ENCODE results near the gene PLXNA3.
A peak's percentile ranks its signal among the peaks of the same experiment; 100 is the strongest.

Gene PLXNA3

DNA sequence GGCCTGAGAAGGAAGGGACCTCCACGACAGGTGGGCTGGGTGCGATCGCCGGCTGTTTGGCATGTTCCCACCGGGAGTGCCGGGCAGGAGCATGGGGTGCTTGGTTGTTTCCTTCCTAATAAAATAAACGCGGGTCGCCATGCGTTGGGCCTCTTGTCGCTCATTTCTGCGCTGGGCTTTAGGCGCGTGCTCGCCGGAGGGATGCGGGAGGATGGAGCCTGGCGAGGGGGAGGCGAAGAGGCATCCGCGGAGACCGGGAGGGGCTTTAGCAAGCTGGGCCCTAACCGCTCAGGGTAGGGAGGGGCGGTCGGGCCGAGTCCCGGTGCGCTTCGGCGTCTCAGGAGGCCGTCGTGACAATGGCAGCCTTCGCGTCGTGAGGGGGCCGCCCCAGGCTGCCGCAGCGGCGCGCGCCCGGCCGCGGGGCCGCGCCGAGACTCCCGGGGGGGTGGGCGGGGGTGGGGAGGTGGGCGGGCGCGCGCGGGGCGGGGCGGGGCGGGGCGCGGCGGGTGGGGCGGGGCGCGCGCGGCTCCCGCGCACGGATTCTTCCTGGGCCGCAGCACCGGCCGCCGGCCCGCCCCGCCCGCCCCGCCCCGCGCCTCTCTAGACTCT lies 21.6 kb upstream of the PLXNA3 start:
- DNase-seq, result no peak

DNA sequence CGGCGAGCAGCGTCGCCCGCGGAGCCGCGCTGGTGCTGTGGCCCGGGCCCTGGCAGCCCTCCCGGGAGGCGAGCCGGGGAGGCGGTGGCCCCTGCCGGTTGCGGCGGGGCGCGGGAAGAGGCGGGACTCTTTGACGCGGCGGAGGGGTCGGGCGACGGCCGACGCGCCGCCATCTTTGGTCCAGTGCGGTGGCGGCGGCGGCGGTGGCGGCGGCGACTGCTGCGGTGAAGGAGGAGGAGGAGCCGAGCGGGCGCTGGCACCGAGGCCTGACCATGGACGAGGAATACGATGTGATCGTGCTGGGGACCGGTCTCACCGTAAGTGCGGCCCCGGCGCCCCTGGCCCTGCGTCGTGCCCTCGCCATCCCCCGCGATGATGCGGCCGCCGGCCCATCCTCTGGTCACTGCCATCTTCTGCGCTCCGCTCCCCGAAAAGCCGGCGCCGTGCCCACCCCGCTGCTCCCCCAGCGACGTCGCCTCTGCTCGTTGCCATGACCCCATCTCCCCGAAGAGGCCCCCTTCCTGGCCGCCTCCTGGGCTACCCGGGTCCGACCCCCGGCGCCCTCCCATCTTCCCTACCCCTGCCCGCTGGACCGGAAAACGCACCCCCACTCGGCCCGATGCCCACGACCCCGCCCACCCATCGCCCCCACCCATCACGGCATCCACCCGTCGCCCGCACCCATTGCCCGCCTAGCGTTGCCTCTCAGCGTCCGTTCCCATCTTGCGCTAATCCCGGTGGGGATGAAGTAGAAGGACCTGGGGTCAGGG lies 20.9 kb upstream of the PLXNA3 start, which contains the start of gene GDI1:
Gene GDI1, plus strand, starts transcription at position 172 of the 770 bp plus-strand sequence. Its CDS starts 101 bp downstream, at position 273.
- no peak for DNase-seq

DNA sequence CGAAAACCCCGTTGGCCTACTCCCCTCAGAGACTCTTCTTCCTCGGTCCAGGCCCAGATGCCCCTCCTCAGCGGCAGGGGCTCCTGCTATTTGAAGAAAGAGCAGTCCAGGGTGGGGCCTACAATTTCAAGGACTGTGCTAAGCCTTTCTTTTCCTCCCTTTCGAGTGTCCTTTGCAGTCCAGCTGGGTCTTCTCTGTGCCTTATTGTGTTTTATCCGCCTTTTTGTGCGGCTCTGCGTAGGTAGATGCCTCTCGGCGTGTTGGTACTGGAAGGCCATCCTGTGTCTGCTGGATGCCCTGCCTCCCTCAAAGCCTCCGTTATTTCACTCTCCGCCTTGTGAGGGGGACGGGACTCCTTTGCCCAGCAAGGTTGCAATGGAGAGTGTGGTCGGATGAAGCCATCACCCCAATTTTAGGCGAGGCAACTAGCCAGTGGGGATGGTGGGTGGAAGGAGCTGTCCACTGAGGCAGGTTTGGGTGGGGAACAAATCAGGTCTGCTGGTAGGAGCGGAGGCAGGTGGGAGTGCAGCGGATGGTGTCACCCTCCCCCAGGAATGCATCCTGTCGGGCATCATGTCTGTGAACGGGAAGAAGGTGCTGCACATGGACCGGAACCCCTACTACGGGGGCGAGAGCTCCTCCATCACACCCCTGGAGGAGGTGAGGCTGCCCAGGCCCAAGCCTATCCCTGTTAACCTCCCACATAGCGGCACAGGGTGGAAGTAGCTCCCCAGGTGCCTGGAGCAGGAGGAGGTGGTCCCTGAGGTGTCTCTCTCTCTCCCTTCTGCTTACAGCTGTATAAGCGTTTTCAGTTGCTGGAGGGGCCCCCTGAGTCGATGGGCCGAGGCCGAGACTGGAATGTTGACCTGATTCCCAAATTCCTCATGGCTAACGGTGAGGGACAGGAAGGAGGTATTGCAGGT lies 19.8 kb upstream of the PLXNA3 start:
- DNase-seq, result no peak

DNA sequence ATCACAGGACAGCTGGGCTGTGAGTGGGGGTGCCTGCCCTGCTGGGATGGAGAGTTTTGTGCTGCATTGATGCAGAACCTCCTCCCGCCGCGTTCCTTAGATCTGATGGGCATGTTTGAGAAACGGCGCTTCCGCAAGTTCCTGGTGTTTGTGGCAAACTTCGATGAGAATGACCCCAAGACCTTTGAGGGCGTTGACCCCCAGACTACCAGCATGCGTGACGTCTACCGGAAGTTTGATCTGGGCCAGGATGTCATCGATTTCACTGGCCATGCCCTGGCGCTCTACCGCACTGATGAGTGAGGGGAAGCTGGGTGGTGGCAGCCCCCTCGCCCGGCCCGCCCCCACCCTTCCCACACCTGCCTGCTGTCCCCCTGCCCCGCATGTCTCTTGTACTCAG lies 18.2 kb upstream of the PLXNA3 start:
- no peak for DNase-seq

DNA sequence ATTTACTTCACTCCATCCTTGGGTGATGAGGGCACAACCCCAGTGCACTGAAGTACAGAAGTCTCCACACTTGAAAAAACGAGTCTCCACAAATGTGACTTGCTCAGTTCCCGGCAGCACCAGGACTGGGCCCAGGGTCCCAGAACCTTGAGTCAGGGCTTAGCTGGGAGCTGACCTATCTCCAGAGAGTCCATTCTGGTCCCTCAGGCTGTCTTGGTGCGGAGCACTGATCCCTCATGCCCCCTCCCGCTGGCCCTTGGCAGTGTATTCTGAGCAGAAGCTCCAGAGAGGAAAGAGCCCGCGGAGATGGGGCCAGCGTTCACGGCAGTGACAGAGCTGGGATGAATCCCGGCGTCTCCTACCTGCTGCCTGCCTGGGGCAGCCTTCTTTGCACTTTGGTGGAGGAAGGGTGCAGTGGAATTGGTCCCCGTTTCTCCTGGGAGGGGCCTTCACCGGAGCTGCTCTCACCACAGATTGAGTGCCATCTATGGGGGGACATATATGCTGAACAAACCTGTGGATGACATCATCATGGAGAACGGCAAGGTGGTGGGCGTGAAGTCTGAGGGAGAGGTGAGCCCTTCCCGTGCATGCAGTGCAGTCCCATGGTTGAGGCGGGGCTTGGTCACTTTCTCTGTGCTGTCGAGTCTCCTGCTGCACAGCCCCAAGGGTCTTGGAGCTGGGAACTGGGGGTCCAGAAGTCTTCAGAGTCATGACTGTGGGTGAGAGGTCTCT lies 17.3 kb upstream of the PLXNA3 start:
- no peak for DNase-seq

DNA sequence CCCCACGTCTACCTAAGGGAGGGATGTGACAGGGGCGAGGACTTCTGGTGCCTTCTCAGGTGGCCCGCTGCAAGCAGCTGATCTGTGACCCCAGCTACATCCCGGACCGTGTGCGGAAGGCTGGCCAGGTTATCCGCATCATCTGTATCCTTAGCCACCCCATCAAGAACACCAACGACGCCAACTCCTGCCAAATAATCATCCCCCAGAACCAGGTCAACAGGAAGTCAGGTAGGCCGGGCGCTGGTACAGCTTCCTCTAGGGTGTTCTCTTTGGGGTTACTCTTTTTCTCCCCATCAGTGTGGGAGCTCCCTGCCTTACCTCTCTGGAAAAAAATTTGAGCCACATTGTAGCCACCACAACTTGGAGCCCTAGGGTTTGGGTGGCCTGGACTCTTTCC lies 16.5 kb upstream of the PLXNA3 start:
- no peak for DNase-seq

DNA sequence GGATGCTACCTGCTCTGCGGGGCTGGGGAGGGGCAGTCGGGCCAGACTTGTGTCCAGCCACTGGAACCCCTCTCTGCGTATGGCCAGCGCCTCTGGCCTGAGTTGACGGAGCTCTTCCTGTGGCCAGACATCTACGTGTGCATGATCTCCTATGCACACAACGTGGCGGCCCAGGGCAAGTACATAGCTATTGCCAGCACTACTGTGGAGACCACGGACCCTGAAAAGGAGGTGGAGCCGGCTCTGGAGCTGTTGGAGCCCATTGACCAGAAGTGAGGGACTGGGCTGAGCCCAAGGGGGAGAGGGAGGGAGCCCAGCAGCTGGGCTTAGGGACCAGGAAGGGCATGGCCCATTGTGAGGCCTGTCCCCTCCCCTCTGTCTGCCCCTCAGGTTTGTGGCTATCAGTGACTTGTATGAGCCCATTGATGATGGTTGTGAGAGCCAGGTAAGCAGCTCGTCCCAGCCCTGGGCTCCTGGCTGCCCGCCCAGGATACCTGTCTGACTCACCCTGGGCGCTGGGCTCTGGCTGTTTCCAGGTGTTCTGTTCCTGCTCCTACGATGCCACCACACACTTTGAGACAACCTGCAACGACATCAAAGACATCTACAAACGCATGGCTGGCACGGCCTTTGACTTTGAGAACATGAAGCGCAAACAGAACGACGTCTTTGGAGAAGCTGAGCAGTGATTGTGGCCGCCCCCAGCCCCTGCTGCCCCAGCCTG lies 15.9 kb upstream of the PLXNA3 start:
- no peak for DNase-seq

DNA sequence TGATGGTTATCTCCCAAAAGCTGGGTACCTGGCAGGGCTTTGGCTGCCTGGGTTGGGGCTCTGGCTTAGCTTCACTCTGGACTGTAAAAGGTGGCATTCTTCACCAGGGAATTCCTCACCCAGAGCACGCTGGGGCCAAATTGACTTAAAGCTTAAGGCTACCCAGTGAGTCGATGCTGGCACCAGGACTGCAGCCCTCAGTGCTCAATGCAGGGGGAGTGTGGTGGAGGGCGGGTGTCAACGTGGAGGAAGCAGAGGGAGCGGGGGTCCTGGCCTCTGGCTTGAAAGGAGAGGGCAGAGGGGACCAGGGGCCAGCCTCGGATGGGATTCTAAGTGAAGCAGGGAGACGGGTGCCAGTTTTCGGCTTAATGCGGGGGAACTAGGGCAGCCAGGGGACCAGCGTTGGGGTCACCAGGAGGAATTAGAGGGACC lies 14.6 kb upstream of the PLXNA3 start:
- DNase-seq, result no peak

DNA sequence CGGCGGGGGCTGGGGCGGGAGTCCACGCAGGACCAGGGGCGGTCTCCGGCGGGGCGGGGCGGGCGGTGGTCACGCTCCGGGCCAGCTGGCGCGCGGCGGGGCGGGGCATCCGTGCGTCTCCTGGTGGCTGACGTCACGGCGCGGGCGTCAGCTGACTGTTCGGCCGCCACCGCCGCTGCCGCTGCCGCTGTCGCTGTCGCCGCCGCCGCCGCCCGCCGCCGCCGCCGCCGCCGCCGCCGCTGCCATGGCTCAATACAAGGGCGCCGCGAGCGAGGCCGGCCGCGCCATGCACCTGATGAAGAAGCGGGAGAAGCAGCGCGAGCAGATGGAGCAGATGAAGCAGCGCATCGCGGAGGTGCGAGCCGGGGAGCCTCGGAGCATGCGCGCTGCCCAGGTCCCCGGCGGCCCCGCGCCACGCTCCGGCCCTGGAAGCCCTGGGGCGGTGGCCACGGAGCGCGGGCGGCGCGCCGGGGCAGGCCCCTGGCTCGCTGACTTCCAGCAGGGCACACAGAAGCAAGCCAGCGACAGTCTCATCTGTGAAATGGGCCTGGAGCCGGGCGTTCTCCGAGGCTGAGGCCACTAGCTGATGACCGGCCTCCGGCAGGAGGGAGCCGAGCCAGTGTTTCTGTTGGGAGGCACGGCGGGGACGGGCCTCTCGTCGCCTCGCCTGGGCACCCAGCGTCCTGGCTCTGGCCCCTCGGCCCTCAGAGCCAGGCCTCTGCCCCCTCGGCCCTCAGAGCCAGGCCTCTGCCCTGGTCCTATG lies 13.9 kb upstream of the PLXNA3 start, which contains the start of gene FAM50A:
Gene FAM50A, plus strand, starts transcription at position 150 of the 763 bp plus-strand sequence. Its CDS starts 95 bp downstream, at position 245.
- peak; percentile 45 for DNase-seq

DNA sequence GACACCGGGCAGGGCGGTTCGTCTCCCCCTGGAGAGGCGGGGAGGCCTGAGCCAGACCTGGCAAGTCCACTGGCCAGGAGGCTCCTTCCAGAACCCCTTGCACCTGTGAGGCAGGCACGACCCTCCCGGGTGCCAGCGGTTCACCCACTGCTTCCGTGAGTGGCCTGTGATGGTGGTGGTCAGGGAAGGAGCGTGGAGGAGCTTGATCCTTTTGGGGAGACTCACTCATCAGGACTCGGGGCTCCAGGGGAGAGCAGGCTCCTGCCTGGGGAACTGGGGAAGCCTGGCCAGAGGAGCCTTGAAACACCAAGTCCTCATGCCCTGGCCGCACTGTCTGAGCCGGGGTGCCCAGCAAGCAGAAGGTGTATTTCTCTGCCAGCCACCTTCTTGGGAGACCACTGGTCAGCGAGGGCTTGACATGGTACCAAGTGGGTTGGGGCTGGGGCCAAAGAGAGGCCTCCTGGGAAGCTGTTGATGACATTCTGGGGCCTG lies 13.3 kb upstream of the PLXNA3 start:
- DNase-seq, result no peak

DNA sequence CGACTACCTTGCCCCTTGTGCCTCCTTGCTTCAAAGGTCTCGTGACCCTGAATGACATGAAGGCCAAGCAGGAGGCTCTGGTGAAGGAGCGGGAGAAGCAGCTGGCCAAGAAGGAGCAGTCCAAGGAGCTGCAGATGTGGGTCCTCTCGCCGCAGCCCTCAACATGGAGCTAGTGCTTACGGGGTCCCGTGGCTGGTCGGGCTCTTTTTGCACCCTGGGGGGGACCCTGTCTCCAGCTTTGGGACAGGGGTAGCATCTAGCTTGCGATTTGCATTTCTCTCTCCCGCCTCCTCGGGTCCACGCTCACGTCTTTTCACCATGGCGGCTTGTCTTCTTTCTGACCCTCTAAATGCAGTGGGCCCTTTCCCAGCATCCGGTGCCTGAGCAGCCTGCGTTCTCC lies 12.3 kb upstream of the PLXNA3 start:
- DNase-seq, result no peak

DNA sequence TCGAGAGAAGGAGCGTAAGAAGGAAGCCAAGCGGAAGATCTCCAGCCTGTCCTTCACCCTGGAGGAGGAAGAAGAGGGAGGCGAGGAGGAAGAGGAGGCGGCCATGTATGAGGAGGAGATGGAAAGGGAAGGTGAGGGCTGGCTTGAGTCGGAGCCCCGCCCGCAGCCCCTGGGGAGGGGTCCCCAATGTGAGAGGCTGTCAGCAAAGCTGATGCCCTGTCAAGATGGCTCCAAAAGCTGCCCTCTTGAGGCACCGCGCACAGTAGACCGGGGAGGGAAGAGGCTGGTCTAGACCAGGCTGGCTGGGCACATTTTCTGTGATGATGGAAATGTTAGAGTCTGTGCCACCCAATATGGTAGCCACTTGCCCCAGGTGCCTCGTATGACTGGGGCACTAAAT lies 11.7 kb upstream of the PLXNA3 start:
- no peak for DNase-seq

DNA sequence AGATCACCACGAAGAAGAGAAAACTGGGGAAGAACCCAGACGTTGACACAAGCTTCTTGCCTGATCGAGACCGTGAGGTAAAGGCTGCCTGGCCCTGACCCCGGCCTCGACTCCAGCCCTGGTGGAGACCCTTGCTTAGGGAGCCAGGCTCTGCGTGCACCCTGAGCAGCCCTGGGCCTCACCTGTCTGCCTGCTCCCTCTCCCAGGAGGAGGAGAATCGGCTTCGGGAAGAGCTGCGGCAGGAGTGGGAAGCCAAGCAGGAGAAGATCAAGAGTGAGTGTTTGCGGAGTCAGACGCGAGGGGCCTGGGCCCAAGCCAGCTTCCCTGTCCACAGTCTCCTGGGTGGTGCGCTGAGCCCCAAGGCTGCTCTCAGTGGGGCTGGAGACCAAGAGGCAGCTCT lies 9.6 kb upstream of the PLXNA3 start:
- DNase-seq, result no peak

DNA sequence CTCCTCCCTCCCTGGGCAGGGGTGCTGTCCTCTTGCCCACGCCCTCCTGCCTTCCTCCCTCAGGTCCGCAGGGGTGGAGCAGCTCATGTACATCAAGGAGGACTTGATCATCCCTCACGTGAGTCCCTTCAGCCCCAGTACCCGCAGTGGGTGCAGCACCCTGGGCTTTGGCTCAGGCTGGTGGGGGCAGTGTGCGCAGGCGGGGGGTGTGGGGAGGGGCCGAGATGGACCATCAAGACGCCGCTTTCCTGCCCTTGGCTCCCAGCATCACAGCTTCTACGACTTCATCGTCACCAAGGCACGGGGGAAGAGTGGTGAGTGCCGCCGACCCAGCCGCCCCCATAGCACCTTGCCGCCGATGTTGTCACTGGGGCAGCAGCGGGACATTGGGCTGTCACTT lies 8.5 kb upstream of the PLXNA3 start:
- no peak for DNase-seq

DNA sequence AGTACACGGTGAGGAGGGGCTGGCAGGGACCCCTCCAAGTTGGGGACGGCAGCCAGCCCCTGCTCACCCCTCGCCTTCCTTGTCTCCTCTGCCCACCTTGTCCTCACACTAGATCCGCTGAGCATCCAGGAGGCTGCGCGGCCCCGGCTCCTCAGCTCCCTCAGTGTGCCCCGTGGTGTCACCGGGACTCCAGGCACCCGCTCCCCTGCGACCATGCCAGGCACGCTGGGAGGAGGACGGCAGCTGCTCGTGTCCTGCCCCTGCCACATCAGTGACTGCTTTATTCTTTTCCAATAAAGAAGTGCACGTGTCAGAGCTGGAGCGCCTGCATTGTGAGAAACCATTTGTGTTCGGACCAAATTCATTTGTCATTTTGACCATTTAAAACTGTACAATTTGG lies 7.8 kb upstream of the PLXNA3 start:
- DNase-seq, result no peak

DNA sequence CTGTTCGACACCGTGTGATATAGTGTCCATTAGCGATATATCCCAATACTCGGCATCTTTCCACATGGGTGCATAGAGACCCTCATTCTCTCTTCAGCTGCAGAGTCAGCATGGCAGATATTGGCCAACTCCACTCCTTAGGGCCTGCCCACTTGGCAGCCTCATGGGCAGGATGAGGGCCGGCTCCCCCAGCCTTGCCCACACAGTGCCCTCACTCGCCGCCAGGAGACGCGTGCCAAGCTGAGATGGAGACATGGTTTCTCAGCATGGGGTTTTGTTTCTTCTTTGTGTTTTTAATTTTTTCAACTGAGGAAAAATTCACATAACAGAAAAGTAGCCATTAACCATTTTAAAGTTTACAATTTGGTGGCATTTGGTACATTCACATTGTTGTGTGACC lies 5.3 kb upstream of the PLXNA3 start:
- DNase-seq, result no peak

DNA sequence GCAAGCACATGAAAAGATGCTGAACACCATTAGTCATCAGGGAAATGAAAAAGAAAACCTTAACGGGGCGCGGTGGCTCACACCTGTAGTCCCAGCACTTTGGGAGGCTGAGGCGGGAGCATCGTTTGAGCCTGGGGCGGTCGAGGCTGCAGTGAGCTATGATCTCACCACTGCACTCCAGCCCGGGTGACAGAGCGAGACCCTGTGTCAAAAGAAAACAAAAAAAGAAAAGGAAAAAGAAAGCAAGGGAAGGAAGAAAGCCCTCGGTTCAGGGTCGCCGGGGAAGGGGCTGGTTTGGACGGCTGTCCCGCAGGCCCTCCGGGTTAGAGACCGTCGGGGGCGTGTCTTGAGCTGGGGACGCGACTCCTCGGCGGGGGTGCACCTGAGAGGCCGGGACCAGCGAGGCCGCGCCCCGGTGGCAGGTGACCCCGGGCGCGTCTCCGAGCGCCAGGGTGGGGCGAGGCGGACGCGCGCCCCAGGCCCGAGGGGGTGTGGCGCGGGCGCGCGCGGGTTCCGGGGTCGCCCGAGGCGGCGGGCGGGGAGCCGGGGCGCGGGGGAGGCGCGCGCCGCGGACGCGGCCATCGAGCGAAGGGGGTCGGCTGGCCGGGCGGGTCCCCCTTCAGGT lies 478 bp upstream of the PLXNA3 start:
- DNase-seq, result no peak

DNA sequence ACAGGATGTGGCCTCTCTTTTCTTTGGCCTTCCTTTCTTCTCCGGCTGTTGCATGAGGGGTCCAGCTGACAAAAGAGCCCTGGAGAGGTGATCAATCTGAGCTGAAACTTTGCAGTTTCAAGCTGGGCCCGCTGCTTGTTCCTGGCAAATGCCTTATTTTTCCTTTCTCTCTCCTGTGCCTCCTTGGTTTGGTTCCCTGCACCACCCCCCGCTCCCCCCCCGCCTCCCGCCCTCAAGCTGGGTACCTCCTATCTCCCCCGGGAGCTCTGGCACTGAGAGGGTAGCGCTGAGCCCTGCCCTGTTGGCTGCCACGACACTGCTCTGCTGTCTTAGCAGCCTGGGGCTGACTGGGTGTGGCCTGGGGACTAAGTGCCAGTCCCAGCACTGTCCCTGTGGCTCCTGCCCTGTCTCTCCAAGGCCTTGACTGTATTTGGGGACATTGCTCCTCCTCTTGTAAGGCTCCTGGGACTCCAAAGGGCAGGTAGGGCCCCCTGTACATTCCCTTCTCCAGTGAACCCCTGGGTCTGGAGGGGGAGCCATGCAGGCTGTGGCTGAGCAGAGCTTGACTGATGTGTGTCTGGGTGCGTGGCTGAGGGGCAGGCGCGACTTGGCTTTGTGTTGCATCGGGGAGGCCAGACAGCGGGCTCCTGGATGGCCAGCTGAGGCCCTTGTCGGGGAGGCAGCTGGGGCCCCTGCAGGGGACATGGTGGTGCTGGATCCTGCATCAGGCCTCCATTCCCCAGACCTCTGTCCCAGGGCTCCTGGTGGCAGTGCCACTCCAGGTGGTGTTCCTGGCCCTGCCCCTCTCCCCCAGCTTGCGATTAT lies 1.1 kb downstream of the PLXNA3 start:
- no peak for DNase-seq

DNA sequence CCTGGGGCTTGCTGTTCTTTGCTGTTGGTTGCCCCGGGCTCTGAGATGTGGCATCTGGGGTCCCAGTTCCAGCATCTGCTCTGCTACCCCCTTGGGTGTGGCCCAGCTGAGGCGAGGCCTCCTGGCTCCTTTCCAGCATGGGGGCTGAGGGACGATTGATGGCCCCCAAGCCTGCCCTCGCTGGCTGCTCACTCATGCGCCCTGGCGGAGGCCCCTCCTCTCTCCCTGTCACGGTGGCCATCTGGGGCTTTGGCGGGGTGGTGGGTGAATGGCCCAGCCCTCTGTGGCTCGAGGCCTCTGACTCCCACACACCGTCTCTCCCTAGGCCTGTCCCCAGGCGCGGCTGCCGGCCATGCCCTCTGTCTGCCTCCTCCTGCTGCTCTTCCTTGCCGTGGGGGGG lies 1.8 kb downstream of the PLXNA3 start:
- no peak for DNase-seq

DNA sequence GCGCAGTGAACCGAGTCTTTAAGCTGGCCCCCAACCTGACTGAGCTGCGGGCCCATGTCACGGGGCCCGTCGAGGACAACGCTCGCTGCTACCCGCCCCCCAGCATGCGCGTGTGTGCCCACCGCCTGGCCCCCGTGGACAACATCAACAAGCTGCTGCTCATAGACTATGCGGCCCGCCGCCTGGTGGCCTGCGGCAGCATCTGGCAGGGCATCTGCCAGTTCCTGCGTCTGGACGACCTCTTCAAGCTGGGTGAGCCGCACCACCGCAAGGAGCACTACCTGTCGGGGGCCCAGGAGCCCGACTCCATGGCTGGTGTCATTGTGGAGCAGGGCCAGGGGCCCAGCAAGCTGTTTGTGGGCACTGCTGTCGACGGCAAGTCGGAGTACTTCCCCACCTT lies 2.2 kb downstream of the PLXNA3 start:
- DNase-seq, result no peak
